ENCODE results near the gene SH3PXD2A.

The SH3PXD2A gene, protein sequence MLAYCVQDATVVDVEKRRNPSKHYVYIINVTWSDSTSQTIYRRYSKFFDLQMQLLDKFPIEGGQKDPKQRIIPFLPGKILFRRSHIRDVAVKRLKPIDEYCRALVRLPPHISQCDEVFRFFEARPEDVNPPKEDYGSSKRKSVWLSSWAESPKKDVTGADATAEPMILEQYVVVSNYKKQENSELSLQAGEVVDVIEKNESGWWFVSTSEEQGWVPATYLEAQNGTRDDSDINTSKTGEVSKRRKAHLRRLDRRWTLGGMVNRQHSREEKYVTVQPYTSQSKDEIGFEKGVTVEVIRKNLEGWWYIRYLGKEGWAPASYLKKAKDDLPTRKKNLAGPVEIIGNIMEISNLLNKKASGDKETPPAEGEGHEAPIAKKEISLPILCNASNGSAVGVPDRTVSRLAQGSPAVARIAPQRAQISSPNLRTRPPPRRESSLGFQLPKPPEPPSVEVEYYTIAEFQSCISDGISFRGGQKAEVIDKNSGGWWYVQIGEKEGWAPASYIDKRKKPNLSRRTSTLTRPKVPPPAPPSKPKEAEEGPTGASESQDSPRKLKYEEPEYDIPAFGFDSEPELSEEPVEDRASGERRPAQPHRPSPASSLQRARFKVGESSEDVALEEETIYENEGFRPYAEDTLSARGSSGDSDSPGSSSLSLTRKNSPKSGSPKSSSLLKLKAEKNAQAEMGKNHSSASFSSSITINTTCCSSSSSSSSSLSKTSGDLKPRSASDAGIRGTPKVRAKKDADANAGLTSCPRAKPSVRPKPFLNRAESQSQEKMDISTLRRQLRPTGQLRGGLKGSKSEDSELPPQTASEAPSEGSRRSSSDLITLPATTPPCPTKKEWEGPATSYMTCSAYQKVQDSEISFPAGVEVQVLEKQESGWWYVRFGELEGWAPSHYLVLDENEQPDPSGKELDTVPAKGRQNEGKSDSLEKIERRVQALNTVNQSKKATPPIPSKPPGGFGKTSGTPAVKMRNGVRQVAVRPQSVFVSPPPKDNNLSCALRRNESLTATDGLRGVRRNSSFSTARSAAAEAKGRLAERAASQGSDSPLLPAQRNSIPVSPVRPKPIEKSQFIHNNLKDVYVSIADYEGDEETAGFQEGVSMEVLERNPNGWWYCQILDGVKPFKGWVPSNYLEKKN

DNA sequence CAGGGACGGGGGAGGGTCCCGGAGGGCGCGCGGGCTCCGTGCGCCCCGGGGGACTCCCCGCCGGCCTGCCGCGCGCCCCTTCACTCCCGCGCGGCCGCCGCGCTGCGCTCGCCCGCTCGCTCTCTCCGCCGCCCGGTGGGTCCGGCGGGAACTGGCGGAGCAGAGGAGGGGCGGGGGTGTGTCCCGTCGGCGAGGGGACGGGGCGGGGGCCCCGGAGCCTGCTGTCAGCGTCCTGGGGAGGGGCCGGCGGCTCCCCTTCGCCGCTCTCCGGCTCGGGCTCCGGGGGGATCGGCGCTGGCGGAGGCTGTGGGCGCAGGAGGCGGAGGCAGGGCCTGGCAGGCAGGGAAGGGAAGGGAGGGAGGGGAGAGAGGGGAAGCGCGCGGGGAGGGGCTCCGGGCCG is at the start of gene SH3PXD2A:
SH3PXD2A (minus strand) TSS at position 153 of the 400 bp plus-strand sequence. CDS start 310 bp downstream, outside the sequence.
- DNase-seq = peak; percentile 84

DNA sequence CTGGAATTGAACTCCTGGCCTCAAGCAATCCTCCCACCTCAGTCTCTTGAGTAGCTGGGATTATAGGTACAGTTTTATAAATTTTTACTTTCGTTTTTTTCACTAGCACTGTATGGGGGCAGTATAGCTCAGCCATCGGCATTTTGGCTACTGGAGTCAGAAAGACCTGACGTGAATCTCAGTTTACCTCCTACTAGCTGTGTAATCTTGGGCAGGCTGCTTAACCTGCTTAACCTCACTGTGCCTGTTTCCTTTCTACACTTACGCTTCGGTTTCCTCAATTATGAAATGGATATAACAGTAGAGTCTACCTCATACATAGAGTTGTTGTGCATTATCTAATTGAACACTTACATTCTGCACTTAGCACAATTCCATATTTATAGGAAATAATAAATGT is 45.9 kb upstream of the SH3PXD2A start:
- DNase-seq = no peak

DNA sequence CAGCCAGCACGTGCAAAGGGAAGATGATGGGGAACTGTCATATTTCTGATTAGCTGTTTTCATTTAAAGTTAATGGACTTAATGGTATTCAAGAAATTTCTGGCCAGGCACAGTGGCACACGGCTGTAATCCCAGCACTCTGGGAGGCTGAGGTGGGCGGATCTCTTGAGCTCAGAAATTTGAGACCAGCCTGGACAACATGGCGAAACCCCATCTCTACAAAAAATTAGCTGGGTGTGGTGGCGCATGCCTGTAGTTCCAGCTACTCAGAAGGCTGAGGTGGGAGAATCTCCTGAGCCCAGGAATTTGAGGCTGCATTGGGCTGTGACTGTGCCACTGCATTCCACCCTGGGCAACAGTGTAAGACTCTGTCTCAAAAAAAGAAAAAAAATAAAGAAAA is 43.9 kb upstream of the SH3PXD2A start:
- DNase-seq = no peak

GRCh38 chr10:103897241-103897774 is 41.9 kb upstream of the SH3PXD2A start:
- DNase-seq = no peak

DNA sequence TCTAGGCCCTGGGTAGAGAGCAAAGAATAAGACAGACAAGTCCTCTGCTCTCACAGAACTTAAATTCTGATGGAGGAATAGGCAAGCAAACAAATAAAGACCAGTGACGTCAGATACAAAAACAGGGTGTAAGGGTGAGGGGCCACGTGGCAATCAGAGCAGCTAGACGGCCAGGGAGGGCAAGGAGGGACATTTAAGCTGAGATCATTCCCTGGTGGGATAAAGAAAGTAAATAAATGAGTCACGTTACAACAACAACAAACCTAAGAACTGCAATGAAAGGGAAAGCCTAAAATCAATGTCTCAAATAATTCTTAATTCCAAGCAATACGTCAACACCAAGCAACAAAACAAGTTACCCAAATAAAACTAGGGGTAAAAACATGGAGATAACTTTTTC is 40.8 kb upstream of the SH3PXD2A start:
- no peak for DNase-seq

- DNase-seq = no peak
Measured at GRCh38 chr10:103895411-103896186, 40.2 kb upstream of the SH3PXD2A start.

- DNase-seq = no peak
Measured at GRCh38 chr10:103894441-103894864, 39.1 kb upstream of the SH3PXD2A start.

- no peak for DNase-seq
Measured at GRCh38 chr10:103893817-103894216, 38.4 kb upstream of the SH3PXD2A start.

GRCh38 chr10:103892181-103892580 is 36.8 kb upstream of the SH3PXD2A start:
- DNase-seq = no peak

GRCh38 chr10:103890688-103891087 is 35.3 kb upstream of the SH3PXD2A start:
- no peak for DNase-seq

DNA sequence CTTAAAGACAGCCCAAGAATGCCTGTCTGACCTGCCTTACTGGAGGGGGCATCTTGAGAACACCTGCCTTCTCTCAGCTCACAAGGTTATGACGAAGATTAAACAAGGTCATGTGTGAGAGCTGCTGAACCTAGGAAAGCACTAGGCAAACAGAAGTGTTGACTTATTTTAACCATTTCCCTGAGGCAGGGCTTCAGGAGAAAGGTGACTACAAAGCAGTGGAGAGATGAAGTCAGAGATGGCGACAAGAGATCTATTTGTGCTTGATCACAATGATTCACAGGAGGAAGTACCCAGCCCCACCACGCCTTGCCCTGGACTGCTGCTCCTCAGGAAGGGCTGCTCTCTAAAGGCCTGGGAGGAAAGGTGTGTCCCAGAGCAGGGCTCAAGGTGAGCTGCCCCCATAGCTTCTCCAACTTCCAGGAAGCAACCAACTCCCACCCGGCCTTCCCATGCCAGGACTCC is 34.9 kb upstream of the SH3PXD2A start:
- DNase-seq = no peak

GRCh38 chr10:103889121-103889720 is 33.8 kb upstream of the SH3PXD2A start:
- no peak for DNase-seq

DNA sequence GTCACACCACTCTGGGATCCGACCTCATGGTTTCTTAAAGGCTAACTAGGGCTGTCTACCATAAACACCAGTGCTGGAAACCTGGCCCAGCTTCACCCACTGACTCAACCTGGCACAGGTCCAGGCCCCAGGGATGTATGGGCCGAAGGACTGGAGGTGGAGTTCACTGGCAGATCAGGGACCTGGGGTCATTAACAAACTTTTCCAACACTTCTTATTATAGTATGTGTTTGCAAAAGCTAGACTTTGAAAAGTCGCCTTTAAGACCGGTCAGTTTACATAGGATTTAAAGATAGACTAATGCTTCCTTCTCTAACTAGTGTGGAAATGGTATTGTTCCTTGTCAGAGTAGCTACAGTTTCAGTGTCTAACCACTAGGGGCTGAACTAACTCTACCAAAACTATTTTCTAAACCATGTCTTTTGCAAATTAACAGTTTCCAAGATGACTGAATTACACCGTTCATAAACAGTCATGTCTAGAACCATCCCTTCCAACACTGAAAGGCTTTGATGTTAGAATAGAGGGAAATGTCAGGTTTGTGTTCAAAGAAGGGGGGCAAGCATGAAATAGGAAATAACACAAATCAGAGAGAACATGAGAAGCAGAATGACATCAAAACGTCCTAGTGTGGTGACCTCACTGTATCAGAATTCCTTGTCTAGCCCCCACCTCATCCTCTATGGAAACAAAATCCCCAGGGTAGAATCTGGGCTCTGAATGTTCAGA is 32.9 kb upstream of the SH3PXD2A start:
- DNase-seq = peak; percentile 85

GRCh38 chr10:103885617-103886016 is 30.2 kb upstream of the SH3PXD2A start:
- no peak for DNase-seq

DNA sequence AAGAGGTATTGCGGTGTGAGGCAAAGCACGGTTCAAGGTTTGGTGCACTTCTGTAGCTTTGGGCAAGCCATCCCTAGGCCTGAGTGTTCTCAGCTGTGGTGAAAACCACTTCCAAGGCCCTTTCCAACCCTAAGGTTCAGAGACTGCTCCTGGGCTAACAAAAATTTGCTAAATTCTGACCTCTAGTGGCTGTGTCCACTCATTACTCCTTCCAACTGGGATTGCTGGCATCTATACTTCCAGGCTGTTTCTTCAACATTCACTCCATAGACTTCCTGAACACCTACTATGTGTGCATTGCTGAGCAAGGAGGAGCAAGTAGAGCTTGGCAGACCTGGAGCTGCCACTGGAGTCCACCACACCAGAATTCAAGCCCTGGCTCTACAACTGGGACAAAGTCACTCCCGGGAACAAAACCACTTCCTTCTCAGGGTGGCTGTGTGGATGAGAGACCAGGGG is 29.3 kb upstream of the SH3PXD2A start:
- no peak for DNase-seq

GRCh38 chr10:103882285-103883007 is 27.1 kb upstream of the SH3PXD2A start:
- no peak for DNase-seq

GRCh38 chr10:103881416-103882284 is 26.3 kb upstream of the SH3PXD2A start:
- no peak for DNase-seq

- no peak for DNase-seq
Measured at GRCh38 chr10:103879831-103880230, 24.5 kb upstream of the SH3PXD2A start.

DNA sequence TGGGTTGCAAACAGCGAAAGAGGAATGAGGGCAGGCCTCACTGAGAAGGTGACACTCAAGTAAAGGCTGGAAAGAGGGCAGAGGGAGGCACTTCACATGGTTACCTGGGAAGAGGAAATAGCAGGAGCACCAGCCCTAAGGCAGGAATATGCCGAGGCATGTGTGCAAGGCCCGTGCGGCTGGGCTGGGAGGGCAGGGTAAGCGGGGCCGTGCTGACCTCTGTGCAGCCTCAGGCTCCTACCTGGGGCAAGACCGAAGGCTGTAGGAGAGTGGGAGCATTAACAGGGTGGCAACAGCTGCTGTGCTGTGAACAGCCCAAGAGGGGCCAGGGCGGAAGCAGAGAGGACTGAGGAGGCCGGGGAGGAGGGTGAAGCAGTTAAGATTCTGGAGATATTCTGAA is 24.0 kb upstream of the SH3PXD2A start:
- no peak for DNase-seq

Data from left hindlimb (tissue), 1 donor.